Subcutaneous adipose tissue (tissue), 4 donors: ENCODE measurements around the gene DONSON. TPM values are rescaled to one million over a fixed set of nuclear protein-coding genes. Genes with fewer than 3 reads are reported as not detected.

Source experiments
- CTCF ChIP-seq: fragments of 450-650 bp; IDR thresholded peaks from one replicate; pipeline ENCODE4 v1.5.1; 2016; ENCODE audit warnings: low read depth, mild to moderate bottlenecking, control low read depth, antibody characterized with exemption, moderate library complexity
- total RNA-seq, 4 donors: library from RNA; depleted of rRNA; stranded (reverse); fragments of >200 nt; gene quantifications; one replicate each; pipeline ENCODE4 v1.1.0, GENCODE V29; 2016

Gene DONSON
- total RNA-seq, 4 donors from 2014 or later: 7.3 to 23.8 (median 11.1) TPM

DNA sequence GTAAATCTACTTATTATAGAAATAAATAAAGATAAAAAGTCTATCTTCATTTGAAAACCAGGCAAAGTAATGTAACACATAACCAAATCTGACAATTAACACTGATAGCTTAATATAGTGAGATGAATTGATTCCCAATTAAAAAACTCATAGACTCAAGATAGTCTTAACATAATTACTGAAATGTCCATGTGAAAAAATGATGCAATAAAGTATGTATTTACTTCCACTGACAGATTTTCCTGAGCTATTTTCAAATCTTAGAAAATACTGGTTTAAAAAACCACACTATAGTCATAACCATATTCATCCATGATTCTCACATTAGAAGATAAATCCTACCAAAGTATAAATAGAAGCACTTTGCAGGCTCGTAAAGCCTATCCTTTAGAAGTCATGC is 9.6 kb upstream of the DONSON start:
- no peak for TF ChIP-seq CTCF

- TF ChIP-seq CTCF: no peak
Measured at GRCh38 chr21:33587792-33588484, 546 bp downstream of the DONSON start.

DNA sequence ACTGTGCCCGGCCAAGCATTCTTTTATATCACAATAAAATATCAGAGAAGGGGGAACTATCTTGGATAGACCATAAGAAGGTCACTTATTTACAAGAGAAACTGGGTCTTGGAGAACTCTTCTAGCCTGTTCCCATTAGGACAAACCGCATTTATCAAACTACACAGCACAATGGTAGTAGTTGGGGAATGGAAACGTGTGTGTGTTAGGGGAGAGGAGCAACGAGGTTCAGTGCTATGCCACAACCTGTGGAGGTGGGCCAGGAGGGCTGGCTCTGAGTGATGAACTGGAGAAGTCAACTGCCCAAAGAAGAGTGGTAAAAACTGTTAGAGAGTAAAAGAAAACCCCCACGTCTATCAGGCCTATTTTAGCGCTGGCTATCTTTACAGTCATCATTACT is 1.6 kb downstream of the DONSON start:
- TF ChIP-seq CTCF: no peak

GRCh38 chr21:33584455-33584854 is 4.0 kb downstream of the DONSON start:
- TF ChIP-seq CTCF: no peak

- TF ChIP-seq CTCF: no peak
Measured at GRCh38 chr21:33578959-33579542, 9.4 kb downstream of the DONSON start.

DNA sequence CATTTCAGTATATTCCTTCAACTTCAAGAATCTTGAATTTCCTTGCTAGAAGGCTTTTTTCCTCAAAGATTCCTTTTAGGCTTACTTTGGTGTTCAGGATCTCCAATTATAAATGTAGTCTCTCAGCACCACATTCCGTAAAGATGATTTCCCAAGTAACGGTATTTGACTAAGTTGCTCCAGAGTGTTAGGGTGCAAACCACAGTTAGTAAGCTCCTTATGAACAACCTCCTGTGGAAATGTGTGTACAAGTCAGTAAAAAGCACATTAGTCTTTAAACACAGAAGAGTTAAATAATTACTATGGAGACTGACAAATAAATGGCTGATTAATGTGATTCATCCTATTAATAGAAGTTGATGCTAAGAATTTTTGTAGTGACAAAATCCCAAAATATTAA is 10.3 kb downstream of the DONSON start:
- TF ChIP-seq CTCF: no peak

DNA sequence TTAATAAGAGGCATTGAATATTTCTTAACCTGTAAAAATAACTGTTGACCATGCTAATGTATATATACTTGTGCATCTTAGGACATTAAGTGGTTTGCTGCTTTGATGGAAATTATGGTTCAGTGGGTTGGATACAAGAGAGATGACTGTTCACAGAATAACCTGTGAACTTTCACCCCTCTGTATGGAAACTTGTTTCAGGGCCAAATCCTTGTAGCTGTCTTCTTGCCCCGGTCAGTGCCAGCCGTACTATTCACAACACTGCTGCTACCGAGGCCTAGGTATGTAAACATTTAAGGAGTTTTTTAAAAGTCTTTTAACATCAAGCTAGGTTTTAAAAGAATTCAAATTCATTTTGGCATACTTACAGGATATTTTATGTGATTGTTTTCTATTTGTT is 16.1 kb downstream of the DONSON start:
- TF ChIP-seq CTCF: no peak
